Heart left ventricle (tissue), 13 donors: ENCODE data around the gene GHR.

Experiments used
- CTCF ChIP-seq, 12 donors: fragments of 200-600 bp; sonication (generic) in 4 of 12; IDR thresholded peaks; one replicate each; pipeline versions ENCODE4 v1.5.0 to v1.8.0; 2018 to 2022; ENCODE audit warnings: antibody characterized with exemption in 12 of 12, mild to moderate bottlenecking in 5 of 12
- POLR2A ChIP-seq, 2 donors: fragments of 450-650 bp; IDR thresholded peaks; one replicate each; pipeline ENCODE4 v1.6.1; 2017; ENCODE audit warnings: antibody characterized with exemption in 2 of 2, mild to moderate bottlenecking in 2 of 2, moderate library complexity in 2 of 2
- donor health status: ischemic (EF 13 %, LVEDD 7.1; RV severe dilation, severe dysfunction).
- donor health status: DM: no; HTN: yes; CAD: no.
- donor health status: DM: no; HTN: no; CAD: no.
- donor health status: ischemic (EF 25% LVEDD 6.9; RV normal size, moderate dysfunction).
- donor health status: ischemic (EF 25% LVEDD 5.7; RV mildly dilated, moderate dysfunction).
- donor health status: ischemic (EF 35%, LVEDD 5.7; RV mildly dilated, moderate dysfunction).
- donor health status: nonischemic (EF 11% LVEDD 7.7; RV severe dilation, severe dysfunction).
- donor health status: DM: yes; HTN: yes; CAD: no.
- donor health status: PGD.
- donor health status: ischemic (EF 29% LVEDD 5.4; RV normal size, mild dysfunction).
- donor health status: nonischemic (EF 23%, LVEDD 6.1; RV moderate dilation, normal function).

GRCh38 chr5:42638972-42639371, 215.7 kb downstream of the GHR start:
- TF ChIP-seq CTCF (IDR thresholded peaks at IDR 0.05): no peak
- no peak for TF ChIP-seq POLR2A (IDR thresholded peaks at IDR 0.05)
